Stimulated activated CD4-positive, alpha-beta T cell treated with anti-CD3 and anti-CD28 coated beads, Interleukin-2, amount 100 ng/mL, for 4 hours (primary cell): ENCODE measurements around the gene KRT17.
A peak's percentile ranks its signal among the peaks of the same experiment; 100 is the strongest.
"Not testable (repeated sequence)": the region's sequence is repeated elsewhere in the genome, so short reads cannot be mapped to it uniquely, and the experiment has no call there.

Source experiments
- DNase-seq: peaks from one replicate; pipeline ENCODE4 v3.0.0-alpha.2; 2020; ENCODE audit warnings: low read depth

The KRT17 gene

GRCh38 chr17:41593306-41593981, 30.9 kb downstream of the KRT17 start:
- no peak for DNase-seq

GRCh38 chr17:41592601-41593305, 31.6 kb downstream of the KRT17 start:
- DNase-seq = no peak

DNA sequence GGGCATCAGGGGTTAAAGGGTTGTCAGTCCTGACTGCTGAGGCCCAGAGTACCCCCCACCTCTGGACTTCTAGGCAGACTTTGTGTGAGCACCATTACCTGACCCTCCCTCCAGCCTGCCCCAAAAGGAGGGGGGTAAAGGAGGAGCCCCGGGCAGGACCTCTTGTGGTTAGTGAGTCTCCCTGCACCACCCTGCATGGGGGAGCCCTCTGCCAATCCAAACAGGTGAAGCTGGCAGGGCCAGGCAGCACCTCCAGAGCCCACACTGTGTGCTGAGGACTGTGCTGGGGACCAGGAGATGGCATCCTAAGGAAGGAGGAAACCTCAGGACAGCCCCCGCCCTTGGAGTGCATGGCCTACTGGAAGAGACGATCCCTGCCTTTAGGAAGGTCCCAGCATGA, 35.1 kb downstream of the KRT17 start:
- DNase-seq = no peak

DNA sequence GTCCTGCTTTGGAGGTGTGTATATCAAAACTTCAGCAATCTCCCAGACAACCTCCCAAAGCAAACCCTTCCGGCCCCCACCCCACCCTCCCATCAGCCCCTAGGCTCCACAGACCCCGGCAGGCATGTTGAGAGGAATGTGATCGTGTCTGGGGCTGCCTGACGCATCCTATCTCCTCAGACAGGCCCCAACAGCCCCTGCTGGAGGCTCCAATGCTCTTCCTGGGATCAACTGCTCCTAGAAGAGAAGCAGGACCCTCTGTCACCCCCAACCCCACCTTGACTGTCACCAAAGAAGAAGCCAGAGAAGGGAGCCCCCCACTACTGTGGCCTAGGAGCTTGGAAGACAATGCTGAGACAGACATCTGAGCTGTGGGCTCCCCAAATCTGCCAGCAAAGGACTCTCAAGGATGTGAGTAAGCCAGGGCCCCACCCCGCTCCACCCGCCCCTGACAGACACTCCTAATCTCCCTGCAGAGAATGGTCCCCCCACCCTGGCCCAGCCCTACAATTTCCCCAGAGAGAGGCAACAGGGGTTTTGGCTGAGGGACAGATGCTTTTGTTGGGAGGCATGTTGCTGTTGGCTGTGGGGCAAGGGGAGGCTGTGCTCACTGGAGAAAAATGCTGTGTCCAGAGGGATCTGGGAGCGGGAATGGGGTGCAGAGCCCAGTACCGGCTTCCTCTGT, 36.1 kb downstream of the KRT17 start:
- no peak for DNase-seq

GRCh38 chr17:41586863-41587495, 37.4 kb downstream of the KRT17 start, which contains the start of gene KRT14:
Gene KRT14, minus strand, starts transcription at chr17:41586895. Its CDS starts 61 bp downstream, at chr17:41586834.
- DNase-seq = no peak

GRCh38 chr17:41585301-41586056, 38.9 kb downstream of the KRT17 start:
- no peak for DNase-seq

GRCh38 chr17:41584331-41584927, 39.9 kb downstream of the KRT17 start:
- DNase-seq = not testable (repeated sequence)

DNA sequence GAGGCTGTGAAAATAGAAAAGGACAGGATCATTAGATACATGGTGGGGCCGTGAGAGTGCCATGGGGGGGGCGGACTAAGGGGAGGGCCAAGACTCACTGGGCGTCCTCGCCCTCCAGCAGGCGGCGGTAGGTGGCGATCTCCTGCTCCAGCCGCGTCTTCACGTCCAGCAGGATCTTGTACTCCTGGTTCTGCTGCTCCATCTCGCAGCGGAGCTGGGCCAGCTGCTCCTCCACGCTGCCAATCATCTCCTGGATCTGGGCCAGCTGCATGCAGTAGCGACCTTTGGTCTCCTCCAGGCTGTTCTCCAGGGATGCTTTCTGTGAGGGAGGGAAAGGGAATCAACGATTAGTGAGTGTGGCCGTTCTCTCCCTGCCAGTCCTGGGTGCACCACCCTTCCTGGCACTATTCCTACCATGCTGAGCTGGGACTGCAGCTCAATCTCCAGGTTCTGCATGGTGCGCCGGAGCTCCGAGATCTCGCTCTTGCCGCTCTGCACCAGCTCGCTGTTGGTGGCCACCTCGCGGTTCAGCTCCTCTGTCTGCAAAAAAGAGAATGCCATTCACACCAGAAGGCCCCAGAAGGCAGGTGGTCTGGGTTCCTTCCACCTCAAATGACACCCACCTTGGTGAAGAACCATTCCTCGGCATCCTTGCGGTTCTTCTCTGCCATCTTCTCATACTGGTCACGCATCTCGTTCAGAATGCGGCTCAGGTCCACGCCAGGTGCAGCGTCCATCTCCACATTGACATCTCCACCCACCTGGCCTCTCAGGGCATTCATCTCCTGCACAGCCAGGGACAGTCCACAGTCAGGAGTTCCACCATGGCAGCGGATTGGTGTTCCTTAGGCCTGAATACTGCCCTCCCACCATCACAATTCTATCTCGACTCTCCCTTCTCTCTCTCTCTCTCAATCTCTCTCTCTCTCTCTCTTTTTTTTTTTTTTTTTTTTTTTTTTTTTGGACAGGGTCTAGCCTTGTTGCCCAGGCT, 40.9 kb downstream of the KRT17 start:
- no peak for DNase-seq

GRCh38 chr17:41582061-41582968, 42.1 kb downstream of the KRT17 start:
- not testable (repeated sequence) for DNase-seq

DNA sequence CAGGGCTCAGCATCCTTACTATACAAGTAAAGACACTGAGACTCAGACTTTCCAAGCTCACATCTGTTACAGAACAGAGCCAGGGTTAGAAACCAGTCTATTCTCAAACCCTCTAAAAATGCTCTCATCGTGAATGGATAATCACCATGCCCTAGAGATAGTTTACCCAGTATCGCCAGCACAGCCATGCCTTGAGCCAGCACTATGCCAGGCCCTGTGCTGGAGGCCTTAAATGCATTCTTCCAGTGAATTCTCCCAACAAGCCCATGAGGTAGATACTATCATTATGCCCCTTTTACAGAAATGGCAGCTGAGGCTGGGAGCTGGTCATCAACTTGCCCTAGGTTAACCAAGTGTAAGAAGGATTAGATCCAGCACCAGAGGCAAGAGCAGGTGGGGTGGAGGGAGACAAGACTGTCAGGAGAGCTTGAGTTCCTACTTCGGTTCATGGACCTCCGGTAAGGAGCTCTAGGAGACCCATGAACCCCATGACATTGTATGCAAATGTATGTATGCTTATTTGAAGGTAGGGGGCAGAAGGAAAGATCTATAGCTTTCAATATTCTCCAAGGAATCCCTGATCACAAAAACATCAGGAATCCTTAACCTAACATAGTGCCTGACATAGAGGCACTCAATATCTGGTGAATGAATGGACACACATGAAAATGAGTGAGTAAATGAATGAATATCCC, 42.9 kb downstream of the KRT17 start:
- DNase-seq = no peak

DNA sequence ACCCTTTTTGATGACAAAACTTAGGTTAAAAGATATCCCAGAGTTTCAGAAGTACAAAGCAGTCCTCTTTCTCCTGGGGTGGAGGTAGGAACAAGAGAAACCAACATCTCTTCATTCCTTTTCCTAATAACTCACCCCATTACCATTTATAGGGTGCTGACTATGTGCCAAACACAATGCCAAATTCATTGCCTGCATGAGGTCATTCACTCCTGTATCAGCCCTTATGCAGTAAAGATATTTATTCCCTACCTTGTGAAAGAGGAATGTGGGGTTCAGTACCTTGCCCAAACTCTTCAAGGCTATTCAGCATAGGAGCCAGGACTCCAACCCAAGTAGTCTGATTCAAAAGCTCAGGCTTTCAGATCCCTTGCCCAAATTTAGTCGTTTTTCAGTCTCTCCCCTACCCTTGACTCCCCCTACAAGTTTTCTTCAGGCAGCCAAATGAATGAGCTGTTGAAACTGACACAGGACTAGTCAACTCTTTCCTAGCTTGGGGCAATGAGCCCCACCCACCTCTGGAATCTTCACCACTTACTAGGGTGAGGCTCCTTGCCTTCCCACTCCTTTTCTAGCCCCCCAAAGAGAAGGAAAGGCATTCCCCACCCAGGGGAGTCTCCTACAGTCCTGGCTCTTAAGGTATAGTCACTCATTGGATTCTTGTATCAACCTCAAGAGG, 43.5 kb downstream of the KRT17 start:
- DNase-seq = no peak

GRCh38 chr17:41580244-41580575, 44.2 kb downstream of the KRT17 start:
- DNase-seq = no peak

DNA sequence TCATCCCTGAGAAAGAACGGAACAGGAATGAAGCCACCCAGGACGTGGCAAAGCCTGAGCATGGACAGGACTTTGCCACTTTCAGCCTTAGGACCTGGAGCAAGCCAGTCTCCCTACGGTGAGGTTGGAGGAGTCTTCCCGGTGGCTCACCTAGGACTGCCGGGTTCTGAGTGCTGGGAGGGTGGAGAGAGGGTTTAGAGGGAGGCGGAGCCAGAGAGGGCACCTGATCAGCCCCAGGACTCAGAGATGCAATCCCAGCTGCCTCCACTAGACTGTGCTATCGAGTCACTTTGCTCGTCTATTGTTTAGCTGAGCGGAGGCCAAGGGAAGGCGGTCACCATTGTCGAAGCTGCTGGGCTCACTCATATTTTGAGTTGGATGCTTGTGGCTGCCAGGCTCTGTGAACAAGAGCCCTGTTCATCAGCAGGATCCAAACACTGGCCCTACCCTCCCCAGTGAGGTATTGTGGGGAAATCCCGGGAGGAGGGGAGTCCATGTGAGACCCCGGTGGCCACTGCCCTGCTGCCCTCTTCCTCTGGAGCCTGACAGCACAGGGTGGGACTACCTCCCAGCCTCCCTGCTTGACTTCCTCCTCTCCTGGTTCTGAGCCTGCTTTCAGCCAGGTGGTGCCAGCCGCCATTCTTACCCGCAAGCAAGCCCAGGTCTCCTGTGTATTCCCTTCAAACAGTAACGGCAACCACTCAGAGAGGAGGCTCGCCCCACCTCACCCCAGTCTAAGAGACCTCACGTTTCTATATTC, 44.7 kb downstream of the KRT17 start:
- peak; percentile 18 for DNase-seq

DNA sequence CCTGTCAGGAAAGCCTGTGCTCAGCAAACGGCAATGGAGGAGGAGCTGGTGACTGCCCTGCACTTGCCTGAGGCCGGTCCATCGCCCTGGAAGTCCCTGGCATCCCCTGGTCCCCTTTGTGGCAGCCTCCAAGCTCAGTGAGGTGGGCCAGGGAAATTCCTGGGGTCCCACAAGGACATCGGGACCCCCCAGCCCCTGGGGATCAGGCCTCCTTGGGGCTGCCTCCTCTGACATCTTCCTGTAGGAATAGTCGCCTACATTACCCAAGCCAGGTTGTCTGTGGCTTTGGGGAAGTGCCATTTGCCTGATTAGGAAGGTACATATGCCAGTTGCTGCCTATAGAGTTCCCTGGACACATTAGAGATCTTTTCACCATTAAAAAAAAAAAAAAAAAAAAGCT, 45.4 kb downstream of the KRT17 start:
- DNase-seq = no peak

DNA sequence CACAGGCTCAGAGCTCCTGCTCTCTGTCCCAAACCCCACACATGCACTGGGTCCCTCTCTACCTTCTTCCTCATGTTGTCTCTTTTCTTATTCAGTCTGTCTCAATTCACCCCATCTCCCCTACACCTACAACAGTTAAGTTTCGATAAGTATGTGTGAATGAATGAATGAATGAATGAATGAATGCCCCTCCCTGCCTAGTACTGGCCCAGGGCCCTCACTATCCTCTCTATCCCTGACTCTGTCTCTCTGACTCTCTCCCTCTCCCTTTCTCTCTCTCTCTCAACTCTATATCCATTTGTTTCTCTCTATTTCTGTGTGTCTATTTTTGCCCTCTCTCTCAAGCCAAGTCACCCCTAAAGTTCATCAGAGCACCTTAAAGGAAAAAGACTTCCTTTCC, 45.8 kb downstream of the KRT17 start:
- no peak for DNase-seq

- DNase-seq = not testable (repeated sequence)
Measured at GRCh38 chr17:41576740-41577139, 47.6 kb downstream of the KRT17 start.

- no peak for DNase-seq
Measured at GRCh38 chr17:41575336-41575735, 49.0 kb downstream of the KRT17 start.
